HepG2 (cell line): ENCODE data around the gene FBXO24. TPM values are rescaled to one million over a fixed set of nuclear protein-coding genes. Genes with fewer than 3 reads are reported as not detected.

Source experiments
- AGO2 ChIP-seq: fragments of 200-400 bp; formaldehyde crosslinking; optimal IDR thresholded peaks from 2 replicates; pipeline ENCODE3; 2017; ENCODE audit warnings: mild to moderate bottlenecking, low read depth, low read length, moderate library complexity
- ATF1 ChIP-seq: IDR thresholded peaks from 2 replicates; pipeline ENCODE4 v1.6.1; 2016; ENCODE audit warnings: mild to moderate bottlenecking, control low read depth
- ATF3 ChIP-seq: sonication (generic); formaldehyde crosslinking; IDR thresholded peaks from 2 replicates; pipeline ENCODE4 v1.4.0; 2020; ENCODE audit warnings: missing genetic modification reagents
- ATF7 ChIP-seq, 2 experiments: fragments of 450-650 bp in 1 of 2; sonication (generic) in 1 of 2; formaldehyde crosslinking in 1 of 2; IDR thresholded peaks; 2 replicates each; pipeline versions ENCODE4 v1.4.0 to v1.6.1; 2016 to 2020; ENCODE audit warnings: antibody characterized with exemption in 1 of 2, mild to moderate bottlenecking in 1 of 2, missing genetic modification reagents in 1 of 2
- CEBPB ChIP-seq: IDR thresholded peaks from 2 replicates; pipeline ENCODE4 v1.6.1; 2011; ENCODE audit warnings: low read depth, low read length, improper control_type of control experiment, borderline replicate concordance
- EEA1 ChIP-seq: sonication (generic); formaldehyde crosslinking; IDR thresholded peaks from 2 replicates; pipeline ENCODE4 v1.5.1; 2020; ENCODE audit warnings: mild to moderate bottlenecking, missing genetic modification reagents, borderline replicate concordance
- HMG20B ChIP-seq: conservative IDR thresholded peaks from 2 replicates; pipeline ENCODE4 v1.6.1; 2016; ENCODE audit warnings: missing genetic modification reagents, missing compliant biosample characterization
- HNRNPL ChIP-seq: fragments of 200-400 bp; formaldehyde crosslinking; IDR thresholded peaks from 2 replicates; pipeline ENCODE4 v1.6.1; 2017; ENCODE audit warnings: mild to moderate bottlenecking, low read depth, low read length
- KLF13 ChIP-seq: sonication (generic); formaldehyde crosslinking; IDR thresholded peaks from 2 replicates; pipeline ENCODE4 v1.4.0; 2020; ENCODE audit warnings: mild to moderate bottlenecking, missing genetic modification reagents
- KLF9 ChIP-seq: IDR thresholded peaks from 2 replicates; pipeline ENCODE4 v1.6.1; 2016; ENCODE audit warnings: low read depth
- MAZ ChIP-seq, 2 experiments: sonication (generic) in 1 of 2; formaldehyde crosslinking in 1 of 2; IDR thresholded peaks; 2 replicates each; pipeline versions ENCODE4 v1.5.0 to v1.6.1; 2012 to 2020; ENCODE audit warnings: low read depth in 2 of 2, mild to moderate bottlenecking in 2 of 2, borderline replicate concordance in 1 of 2, improper control_type of control experiment in 1 of 2, low read length in 1 of 2, missing genetic modification reagents in 1 of 2, moderate library complexity in 1 of 2
- MIER2 ChIP-seq: IDR thresholded peaks from 2 replicates; pipeline ENCODE4 v1.6.1; 2016; ENCODE audit warnings: missing biosample characterization, missing genetic modification reagents
- MLXIP ChIP-seq: sonication (generic); formaldehyde crosslinking; IDR thresholded peaks from 2 replicates; pipeline ENCODE4 v1.9.0; 2021; ENCODE audit warnings: missing genetic modification reagents, borderline replicate concordance
- MXD1 ChIP-seq: sonication (generic); formaldehyde crosslinking; IDR thresholded peaks from 2 replicates; pipeline ENCODE4 v1.4.0; 2020; ENCODE audit warnings: mild to moderate bottlenecking, missing genetic modification reagents
- NR2F2 ChIP-seq: IDR thresholded peaks from 2 replicates; pipeline ENCODE4 v1.6.1; 2012; ENCODE audit warnings: low read depth, inconsistent platforms, borderline replicate concordance
- RAD21 ChIP-seq: fragments of 450-650 bp; formaldehyde crosslinking; IDR thresholded peaks from 2 replicates; pipeline ENCODE4 v1.5.0; 2020; ENCODE audit warnings: mild to moderate bottlenecking
- RBM22 ChIP-seq: fragments of 200-400 bp; formaldehyde crosslinking; optimal IDR thresholded peaks from 2 replicates; pipeline ENCODE3; 2017; ENCODE audit warnings: mild to moderate bottlenecking, low read length, moderate library complexity
- REPIN1 ChIP-seq: sonication (generic); formaldehyde crosslinking; IDR thresholded peaks from 2 replicates; pipeline ENCODE4 v1.8.0; 2022; ENCODE audit warnings: missing genetic modification reagents, low read depth, mild to moderate bottlenecking, borderline replicate concordance
- SIX4 ChIP-seq: sonication (generic); formaldehyde crosslinking; IDR thresholded peaks from 2 replicates; pipeline ENCODE4 v1.4.0; 2020; ENCODE audit warnings: missing genetic modification reagents
- ZBTB34 ChIP-seq: sonication (generic); formaldehyde crosslinking; IDR thresholded peaks from 2 replicates; pipeline ENCODE4 v1.8.0; 2022; ENCODE audit warnings: mild to moderate bottlenecking, missing genetic modification reagents
- ZFAT ChIP-seq: sonication (generic); formaldehyde crosslinking; conservative IDR thresholded peaks from 2 replicates; pipeline ENCODE4 v1.8.1; 2023; ENCODE audit warnings: missing genetic modification reagents, inconsistent platforms
- ZNF10 ChIP-seq: sonication (generic); formaldehyde crosslinking; IDR thresholded peaks from 2 replicates; pipeline ENCODE4 v1.4.0; 2020; ENCODE audit warnings: mild to moderate bottlenecking, low read depth, missing genetic modification reagents, borderline replicate concordance
- ZNF468 ChIP-seq: sonication (generic); formaldehyde crosslinking; IDR thresholded peaks from 2 replicates; pipeline ENCODE4 v1.8.0; 2022; ENCODE audit warnings: mild to moderate bottlenecking, moderate library complexity, missing genetic modification reagents
- ZNF766 ChIP-seq: sonication (generic); formaldehyde crosslinking; IDR thresholded peaks from 2 replicates; pipeline ENCODE4 v1.5.0; 2020; ENCODE audit warnings: missing genetic modification reagents, borderline replicate concordance
- ZNF792 ChIP-seq: IDR thresholded peaks from 2 replicates; pipeline ENCODE4 v1.6.1; 2016
- polyA plus RNA-seq, 8 experiments: library from polyadenylated mRNA; depleted of rRNA in 3 of 8; stranded (reverse) in 7 of 8; unstranded in 1 of 8; fragments of >200 nt; fragmentation: Illumina TruSeq in 4 of 8; extraction: Trizol in 4 of 8; gene quantifications; 2 replicates each; pipeline versions ENCODE4 v1.2.1 to v1.2.3, GENCODE V29; 2011 to 2016; ENCODE audit warnings: low read depth in 4 of 8, missing spikeins in 1 of 8, mixed read lengths in 1 of 8; ENCODE audit not compliant: insufficient read depth in 1 of 8
- total RNA-seq, 5 experiments: library from RNA; depleted of rRNA; stranded (reverse); fragments of >200 nt; fragmentation: Illumina TruSeq; extraction: Trizol; gene quantifications; 2 replicates each; pipeline ENCODE4 v1.2.3, GENCODE V29; 2016; ENCODE audit warnings: low read depth in 1 of 5

The FBXO24 gene
- total and polyA plus RNA-seq, 2 of the 13 experiments (the other 11 are each of a cell fraction or from before 2014, with no cell fraction given), result 0.20 to 0.55 TPM

- TF ChIP-seq MAZ (IDR thresholded peaks at IDR 0.05; ENCODE audit: borderline replicate concordance, low read depth, low read length), result no peak
- TF ChIP-seq MAZ (CRISPR knock-in tag; IDR thresholded peaks at IDR 0.05; ENCODE audit: low read depth), result 0 out of 2 replicates have a peak, but pooled peaks have one; percentile 8
- TF ChIP-seq NR2F2, result no peak
- no peak for TF ChIP-seq ZFAT
- TF ChIP-seq ATF7 (IDR thresholded peaks at IDR 0.05), result no peak
- TF ChIP-seq ATF7 (CRISPR knock-in tag; IDR thresholded peaks at IDR 0.05), result no peak
- no peak for TF ChIP-seq SIX4 (CRISPR knock-in tag)
- TF ChIP-seq ZNF792 (CRISPR knock-in tag), result peak; percentile 22; the same call in 1 of the 2 replicates
- TF ChIP-seq MIER2 (CRISPR knock-in tag), result no peak
- TF ChIP-seq KLF9, result no peak
- TF ChIP-seq CEBPB, result no peak
- TF ChIP-seq RBM22, result no peak
- no peak for TF ChIP-seq ZNF468
- TF ChIP-seq MLXIP (CRISPR knock-in tag), result no peak
- peak; percentile 29; the same call in 1 of the 2 replicates for TF ChIP-seq RAD21 (CRISPR knock-in tag)
- no peak; the same call in 1 of the 2 replicates for TF ChIP-seq ZBTB34 (CRISPR knock-in tag)
- TF ChIP-seq HMG20B (CRISPR knock-in tag), result peak; percentile 69; the same call in 1 of the 2 replicates
- TF ChIP-seq EEA1 (CRISPR knock-in tag), result no peak
- TF ChIP-seq ZNF766 (CRISPR knock-in tag), result no peak
- TF ChIP-seq MXD1 (CRISPR knock-in tag), result no peak
- no peak for TF ChIP-seq KLF13 (CRISPR knock-in tag)
- peak; percentile 77 for TF ChIP-seq AGO2
- peak; percentile 85 for TF ChIP-seq ATF3 (CRISPR knock-in tag)
- no peak for TF ChIP-seq ZNF10
- TF ChIP-seq REPIN1, result no peak
- TF ChIP-seq HNRNPL, result no peak
- TF ChIP-seq ATF1, result no peak
Measured at GRCh38 chr7:100545360-100546128, 40.6 kb upstream of the FBXO24 start (continued).
